Amniotic epithelial cell (primary cell): ENCODE results near the gene NUP98.
A peak's percentile ranks its signal among the peaks of the same experiment; 100 is the strongest.
"Not testable (repeated sequence)": the region's sequence is repeated elsewhere in the genome, so short reads cannot be mapped to it uniquely, and the experiment has no call there.

Experiments used
- DNase-seq: peaks from one replicate; pipeline ENCODE4 v3.0.0-alpha.2; 2010; ENCODE audit warnings: low read depth

Gene NUP98

DNA sequence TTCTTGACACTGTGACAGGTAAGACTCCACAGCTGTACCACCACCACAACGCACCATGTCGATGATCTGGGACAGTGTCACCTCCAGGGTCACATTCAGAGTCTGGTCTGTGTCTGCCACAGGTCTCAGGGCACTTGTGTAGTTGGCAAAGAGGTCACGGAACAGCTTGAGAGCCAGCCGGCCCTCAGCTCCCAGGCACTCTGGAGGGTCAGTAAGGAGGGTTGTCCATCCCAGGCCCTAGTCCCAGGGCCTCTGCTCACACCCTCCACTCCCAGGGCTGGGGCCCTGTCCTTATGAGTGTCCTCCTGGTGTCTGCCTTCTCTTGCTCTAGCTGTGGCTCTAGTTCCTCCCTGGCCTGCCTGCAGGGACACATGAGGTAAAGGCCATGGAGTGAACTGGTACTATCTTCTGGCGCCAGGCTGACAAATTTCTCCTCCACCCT, 127.6 kb downstream of the NUP98 start:
- no peak for DNase-seq

DNA sequence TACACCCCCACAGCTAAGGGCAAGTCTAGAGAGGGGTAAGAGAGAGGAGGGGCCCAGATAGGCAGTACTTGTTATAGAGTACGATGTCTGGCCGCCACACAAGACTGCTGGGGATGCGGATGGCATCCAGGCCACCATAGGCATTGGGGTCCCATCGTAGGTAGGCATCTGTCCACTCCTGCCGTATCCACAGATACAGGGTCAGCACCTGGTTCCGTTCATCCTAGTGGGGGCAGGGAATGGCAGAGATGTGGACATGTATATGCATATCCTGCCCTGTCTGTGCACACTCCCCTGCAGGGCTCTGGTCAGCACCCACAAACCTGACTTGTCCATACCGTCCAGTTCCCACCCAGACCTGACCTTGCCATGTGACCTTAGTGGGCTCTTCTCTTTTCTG, 128.2 kb downstream of the NUP98 start:
- no peak for DNase-seq

DNA sequence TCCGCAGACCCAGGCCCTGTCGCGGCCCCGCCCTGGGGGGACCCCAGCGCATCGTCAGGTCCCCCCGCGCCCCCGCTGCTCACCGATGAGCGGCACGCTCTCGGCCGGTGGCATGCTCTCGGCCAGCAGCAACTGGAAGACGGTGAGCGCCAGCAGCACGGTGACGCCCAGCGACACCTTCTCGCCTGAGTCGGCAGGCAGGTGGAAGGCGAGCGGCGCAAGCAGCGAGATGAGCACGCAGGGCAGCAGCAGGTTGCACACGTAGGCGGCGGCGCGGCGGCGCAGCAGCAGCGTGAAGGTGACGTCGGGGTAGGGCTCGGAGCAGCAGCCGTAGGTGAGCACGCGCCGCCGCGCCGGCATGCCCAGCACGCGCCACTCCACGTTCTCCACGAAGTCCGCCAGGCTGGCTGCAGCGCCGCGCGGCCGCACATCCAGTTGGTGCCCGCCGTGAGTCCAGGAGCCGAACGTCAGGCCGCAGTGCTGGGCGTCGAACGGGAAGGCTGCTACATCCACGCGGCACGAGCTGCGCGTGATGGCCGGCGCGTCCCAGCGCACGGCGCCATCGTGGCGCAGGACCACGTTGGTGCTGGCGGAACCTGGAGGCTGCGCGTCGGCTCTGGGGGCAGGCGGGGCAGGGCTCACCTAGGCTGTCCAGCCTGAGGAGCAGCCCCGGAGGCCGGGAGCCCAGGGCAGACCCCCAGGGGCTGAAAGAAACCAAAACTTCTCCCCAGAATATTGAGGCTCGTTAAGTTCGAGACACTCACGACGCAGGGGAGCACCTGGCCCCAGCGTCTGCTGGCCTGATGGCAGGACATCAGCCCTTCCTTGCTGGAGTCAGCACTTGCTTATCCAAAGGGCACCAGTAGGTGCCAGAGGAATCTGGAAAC, 130.0 kb downstream of the NUP98 start:
- no peak for DNase-seq

DNA sequence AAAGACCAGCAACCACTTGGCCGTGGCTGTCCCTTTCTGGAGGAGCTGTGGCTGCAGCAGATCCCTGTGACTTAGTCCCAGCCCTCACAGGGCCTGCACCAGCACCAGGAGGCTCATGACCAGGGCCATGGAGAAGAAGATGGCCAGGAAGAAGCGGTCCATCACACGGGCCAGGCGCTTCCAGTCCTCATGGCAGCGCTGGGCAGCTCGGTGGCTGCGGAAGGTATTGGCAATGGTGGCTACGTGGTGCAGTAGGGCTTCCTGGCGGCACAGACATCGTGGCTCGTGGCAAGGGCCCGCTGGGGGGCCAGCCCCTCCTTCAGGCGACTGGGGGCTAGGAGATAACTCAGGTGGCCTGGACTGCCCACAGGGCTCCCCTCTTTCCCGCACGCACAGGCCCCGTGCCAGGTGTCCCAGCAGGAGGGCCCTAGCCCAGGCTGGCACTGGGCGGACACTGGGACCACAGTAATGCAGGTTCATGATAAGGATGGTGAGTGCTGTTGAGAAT, 131.3 kb downstream of the NUP98 start:
- no peak for DNase-seq

DNA sequence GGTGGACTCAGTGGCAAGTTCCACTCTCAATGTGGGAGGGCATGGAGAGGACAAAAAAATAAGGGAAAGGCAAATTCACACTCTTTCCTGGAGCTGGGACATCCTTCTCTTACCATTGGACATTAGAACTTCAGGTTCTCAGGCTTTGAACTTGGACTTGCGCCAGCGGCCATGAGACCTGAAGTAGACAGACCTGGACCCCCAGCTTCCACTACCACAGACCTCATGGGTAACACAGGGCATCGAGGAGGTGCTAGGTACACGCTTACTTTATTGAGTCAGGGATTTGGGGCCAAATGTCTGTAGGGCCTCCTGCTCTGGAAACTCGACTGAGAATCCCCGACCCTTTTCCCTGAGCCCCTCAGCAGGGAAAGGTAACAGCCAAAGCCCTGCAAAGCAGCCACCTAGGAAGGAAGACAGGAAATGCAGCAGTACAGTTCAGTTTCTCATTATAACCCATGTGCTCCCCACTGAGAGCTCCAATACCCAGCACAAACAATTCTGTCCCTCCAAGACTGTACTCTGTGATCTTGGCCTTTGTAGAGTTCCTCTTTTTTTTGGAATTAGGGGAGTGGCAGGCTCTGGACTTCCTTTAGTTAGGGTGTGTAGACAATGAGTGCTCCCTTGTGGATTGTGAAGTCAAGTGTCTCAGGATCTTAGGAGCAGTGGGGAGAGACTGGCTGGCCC, 131.9 kb downstream of the NUP98 start:
- DNase-seq = no peak

DNA sequence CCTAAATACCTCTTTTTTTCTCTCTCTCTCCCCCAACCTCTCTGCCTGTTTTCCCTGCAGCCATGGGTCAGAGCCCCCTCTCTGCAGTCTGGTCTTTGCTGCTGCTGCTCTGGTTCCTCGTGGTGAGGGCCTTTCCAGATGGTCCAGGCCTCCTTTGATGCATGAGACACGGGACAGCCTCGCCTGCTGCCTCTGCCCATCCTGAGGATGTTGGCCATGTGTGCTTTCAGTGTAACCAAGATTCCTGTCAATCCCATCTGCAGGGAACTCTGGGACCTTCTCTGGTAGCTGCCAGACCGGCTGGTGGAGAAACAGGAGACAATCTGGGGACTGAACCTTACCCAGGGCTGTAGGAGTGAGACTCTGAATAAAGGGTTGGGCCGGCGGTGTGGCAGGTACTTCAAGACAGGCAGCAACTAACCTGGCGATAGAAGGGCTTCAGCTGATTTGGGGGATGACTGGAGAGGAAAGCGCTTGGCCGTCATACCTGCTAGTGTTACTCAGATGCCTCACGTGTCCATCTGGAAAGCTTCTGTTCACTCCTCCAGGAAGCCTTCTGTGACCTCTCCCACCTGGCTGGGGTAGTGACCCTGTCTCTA, 133.2 kb downstream of the NUP98 start:
- DNase-seq = no peak

DNA sequence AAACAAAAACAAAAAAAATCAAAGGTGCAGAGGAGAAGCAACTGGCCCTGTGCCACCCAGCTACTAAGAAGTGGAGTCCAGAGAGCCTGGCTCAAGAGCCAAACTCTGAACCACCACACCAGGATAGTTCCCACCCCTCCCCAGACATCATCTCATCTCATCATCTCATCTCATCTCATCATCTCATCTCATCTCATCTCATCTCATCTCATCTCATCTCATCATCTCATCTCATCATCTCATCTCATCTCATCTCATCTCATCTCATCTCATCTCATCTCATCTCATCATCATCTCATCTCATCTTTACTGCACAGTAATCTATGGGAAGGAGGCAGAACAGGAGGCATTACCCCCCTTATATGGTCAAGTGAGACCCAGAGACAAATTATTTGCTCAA, 134.5 kb downstream of the NUP98 start:
- DNase-seq = no peak

DNA sequence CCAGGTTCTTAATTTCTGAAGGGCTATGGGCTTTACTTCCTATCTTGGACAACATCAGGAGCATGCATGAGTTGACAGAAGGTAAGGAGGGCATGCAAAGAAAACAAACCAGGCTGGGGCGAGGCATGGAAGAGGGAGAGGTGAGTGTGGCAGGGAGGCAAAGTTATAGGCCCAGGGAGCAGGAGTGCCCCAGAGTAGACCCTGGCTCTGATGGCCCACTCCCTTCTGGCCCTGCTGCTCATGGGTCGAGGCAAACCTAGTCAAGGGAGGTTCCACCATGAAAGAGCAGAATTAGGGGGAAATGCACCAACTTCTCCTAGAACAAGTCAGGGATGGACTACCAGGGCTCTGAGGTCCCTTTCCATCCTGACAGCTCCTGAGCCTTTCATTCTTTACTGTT, 136.4 kb downstream of the NUP98 start:
- DNase-seq = no peak

DNA sequence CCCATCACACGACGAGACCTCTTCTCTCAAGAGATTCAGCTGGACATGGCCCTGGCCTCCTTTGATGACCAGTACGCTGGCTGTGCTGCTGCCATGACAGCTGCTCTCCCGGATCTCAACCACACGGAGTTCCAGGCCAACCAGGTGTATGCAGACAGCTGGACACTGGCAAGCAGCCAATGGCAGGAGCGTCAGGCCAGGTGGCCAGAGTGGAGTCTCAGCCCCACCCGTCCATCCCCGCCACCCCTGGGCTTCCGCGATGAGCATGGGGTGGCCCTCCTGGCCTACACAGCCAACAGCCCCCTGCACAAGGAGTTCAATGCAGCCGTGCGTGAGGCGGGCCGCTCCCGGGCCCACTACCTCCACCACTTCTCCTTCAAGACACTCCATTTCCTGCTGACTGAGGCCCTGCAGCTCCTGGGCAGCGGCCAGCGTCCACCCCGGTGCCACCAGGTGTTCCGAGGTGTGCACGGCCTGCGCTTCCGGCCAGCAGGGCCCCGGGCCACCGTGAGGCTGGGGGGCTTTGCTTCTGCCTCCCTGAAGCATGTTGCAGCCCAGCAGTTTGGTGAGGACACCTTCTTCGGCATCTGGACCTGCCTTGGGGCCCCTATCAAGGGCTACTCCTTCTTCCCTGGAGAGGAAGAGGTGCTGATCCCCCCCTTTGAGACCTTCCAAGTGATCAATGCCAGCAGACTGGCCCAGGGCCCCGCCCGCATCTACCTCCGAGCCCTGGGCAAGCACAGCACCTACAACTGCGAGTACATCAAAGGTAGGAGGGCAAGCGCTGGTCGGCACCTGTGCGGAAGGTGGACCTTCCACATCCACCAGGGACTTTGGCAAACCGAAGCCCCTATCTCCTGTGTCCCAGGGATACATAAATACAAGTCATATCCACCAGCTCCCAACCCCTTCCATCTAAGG, 137.5 kb downstream of the NUP98 start:
- no peak for DNase-seq

DNA sequence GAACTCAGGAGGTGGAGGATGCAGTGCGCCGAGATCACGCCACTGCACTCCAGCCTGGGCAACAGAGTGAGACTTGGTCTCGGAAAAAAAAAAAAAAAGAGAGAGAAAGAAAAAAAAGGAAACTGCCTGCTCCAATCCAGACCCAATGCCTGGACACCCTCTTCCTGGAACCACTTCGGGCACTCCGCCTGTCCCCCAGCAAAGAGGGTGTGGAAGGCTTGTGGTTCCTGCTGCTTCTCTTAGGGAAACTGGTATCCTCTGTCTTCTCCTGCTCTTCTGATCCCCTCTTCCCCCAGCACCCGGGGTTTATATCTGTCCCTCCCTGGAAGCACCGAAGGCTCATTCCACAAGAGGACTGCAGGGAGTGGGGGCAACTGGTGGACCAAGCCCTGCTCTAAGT, 139.1 kb downstream of the NUP98 start:
- no peak for DNase-seq

DNA sequence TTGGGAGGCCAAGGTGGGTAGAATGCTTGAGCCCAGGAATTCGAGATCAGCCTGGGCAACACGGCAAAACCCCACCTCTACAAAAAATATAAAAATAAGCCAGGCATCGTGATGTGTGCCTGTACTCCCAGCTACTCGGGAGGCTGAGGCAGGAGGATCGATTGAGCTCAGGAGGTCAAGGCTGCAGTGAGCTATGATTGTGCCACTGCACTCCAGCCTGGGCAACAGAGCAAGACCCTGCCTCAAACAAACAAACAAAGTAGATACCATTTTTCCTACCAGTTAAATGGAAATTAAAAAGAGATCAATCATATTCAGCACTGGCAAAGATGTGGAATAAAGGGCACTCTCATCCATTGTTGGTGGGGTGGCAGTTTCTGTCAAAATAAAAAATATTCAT, 140.0 kb downstream of the NUP98 start:
- not testable (repeated sequence) for DNase-seq

DNA sequence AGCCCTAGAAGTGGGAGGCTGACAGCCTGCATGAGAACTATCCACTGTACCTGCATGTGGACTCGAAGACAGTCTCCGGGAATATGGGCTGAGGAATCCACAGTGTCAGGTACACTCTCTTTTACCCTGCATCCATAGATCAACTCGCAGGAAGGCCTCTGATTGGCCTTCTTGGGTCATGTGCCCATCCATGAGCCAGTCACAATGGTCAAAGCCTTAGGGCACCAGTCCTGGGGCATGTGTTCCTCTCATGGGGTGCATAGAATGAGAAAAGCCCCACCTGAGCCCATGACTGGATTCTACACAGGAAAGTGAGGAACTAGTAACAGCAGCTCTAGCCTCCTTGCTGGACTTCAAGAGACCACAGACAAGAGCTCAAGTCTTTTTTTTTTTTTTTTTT, 141.8 kb downstream of the NUP98 start:
- DNase-seq = no peak

DNA sequence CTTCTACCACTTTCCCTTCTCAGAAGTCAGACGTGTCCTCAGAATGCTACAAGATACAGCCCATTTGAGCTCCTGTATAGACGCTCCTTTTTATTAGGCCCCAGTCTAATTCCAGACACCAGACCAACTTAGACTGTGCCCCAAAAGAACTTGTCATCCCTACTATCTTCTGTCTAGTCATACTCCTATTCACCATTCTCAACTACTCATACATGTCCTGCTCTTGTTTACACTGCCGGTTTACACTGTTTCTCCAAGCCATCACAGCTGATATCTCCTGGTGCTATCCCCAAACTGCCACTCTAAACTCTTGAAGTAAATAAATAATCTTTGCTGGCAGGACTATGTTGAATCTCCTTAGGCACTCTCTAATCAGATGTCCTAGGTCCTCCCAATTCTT, 144.8 kb downstream of the NUP98 start:
- DNase-seq = not testable (repeated sequence)

DNA sequence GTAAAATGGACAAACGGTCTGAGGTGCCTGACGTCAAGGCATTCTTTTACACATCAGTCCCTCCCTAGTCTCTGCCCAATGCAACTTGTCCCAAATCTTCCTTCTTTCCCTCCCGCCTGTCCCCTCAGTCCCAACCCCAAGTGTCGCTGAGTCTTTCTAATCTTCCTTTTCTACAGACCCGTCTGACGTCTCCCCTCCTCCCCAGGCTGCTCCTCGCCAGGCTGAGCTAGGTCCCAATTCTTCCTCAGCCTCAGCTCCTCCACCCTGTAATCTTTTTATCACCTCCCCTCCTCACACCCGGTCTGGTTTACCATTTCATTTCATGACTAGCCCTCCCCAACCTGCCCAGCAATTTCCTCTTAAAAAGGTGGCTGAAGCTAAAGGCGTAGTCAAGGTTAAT, 148.0 kb downstream of the NUP98 start:
- not testable (repeated sequence) for DNase-seq

DNA sequence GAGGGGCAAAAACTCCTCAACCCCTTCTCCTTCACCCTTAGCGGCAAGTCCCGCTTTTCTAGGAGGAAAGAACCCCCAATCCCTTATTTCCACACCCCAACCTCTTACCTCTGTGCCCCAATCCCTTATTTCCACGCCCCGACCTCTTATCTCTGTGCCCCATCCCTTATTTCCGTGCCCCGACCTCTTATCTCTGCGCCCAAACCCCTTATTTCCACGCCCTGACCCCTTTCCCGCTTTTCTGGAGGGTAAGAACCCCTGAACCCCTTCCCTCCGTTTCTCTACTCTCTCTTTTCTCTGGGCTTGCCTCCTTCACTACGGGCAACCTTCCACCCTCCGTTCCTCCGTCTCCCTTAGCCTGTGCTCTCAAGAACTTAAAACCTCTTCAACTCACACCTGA, 148.5 kb downstream of the NUP98 start:
- DNase-seq = not testable (repeated sequence)

DNA sequence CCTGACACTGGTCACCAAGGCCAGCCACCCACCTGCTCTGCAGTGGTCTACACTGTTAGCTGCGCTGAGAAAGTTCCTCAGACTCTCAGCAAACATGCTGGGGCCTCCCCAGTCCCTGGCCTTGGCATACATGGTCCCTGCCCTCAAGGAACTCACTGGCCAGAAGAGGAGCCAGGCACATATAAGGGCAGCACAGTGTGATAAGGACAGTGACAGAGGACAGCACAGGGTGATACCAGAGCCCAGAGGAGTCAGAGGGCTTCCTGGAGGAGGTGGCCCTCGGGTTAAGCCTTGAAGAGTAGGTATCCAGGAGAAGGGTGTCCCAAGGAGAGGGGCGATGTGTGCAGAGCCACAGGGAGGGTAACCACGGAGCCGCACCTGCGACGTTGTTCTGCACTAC, 151.8 kb downstream of the NUP98 start:
- no peak for DNase-seq

DNA sequence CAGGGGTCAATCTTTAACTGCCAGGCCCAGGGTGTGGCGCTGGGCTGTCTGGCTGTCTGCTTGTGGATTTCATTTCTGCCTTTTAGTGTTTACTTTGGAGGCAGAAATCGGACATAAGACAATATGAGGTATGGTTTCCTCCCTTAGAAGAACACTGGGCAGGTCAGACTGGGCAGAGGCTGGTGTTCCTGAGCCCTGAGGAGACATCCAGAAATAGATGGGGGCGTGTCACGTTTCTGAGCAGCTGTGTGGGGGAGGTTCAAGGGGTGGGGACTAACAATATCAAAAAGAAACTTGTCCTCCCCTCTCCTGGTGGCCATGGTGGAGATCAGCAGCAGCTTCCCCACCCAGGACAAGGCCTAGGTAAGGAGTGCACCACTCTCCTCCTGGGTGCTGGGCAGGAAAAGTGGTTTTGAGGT, 152.5 kb downstream of the NUP98 start, which contains the start of gene ART1:
Gene ART1, plus strand, starts transcription at position 312 of the 419 bp plus-strand sequence. CDS start 14,086 bp downstream, outside the sequence.
- no peak for DNase-seq

DNA sequence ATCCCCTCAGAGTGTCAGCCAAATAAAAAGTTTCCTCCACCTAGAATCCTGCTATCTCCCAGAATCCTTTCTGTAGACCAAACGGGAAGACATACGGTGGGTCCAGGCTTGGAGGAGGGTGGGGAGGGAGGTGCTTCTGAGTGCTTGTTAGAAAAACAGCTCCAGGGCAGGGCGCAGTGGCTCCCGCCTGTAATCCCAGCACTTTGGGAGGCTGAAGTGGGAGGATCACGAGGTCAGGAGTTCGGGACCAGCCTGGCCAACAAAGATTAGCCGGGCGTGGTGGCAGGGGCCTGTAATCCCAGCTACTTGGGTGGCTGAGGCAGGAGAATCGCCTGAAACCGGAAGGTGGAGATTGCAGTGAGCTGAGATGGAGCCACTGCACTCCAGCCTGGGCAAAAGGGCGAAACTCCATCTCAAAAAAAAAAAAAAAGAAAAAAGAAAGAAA, 154.2 kb downstream of the NUP98 start:
- DNase-seq = not testable (repeated sequence)

DNA sequence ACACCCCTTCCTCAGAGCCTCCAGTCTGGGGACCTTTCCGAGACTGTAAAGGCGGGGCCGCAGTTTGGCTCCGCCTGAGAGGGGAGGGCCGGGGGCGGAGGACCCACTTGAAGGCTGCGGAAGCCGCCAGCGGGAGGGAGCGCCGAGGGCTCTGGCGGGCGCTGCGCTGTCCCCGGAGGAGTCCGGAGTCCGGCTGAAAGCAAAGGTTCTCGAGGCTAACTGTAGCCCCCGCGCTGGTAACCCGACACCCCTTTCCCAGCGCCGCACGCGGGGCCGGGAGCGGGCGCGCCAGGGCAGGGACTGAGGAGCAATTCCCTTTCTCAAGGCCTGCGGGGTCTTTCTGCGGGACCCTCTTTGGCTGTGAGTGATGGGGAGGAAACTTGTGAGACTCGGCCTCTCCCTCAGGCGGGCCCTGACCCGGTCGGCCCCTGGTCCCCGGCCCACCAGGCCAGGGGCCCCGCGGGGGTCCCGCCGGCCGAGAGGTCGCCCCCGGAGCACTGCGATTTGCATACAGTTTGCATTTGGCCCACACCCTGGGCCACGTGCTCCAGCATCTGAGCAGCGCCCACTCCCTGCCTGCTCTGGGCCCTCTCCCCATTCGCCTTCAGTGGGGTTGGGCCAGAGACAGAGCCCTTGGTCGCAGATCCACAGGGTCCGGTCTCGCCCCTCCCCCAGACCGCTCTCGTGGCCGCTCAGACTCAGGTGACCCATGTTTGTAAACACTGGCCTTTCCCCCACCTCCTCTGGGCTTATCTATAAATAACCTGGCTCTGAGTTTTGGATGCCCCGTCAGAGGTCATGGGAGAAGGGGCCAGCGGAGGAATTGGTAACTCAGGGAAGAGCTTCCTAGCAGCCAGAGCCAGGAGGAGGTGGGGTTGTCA, 155.0 kb downstream of the NUP98 start:
- peak; percentile 45 for DNase-seq

DNA sequence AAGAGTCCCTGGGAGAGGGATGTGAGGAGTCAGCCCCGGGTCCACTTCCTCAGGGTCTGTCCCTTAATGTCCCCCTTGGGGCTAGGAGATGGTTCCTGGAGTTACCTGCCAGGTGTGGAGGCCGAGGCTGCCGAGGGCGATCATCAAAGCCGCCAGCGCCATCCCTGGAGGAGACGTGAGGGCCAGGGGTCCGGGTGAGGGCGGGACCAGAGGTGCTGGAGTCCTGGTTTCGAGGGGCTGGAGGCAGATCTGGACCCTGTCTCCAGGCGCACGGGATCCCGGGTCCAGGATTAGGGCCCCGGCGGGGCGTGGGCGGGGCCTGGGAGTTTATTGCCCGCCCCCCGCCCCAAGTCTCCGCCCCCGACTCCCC, 155.7 kb downstream of the NUP98 start, which contains the start of gene ART5:
Gene ART5, minus strand, starts transcription at position 292 of the 370 bp plus-strand sequence. Its CDS starts 130 bp downstream, at position 162.
- DNase-seq = no peak
